ENCODE data around the gene CDC42BPB.

The CDC42BPB gene

DNA sequence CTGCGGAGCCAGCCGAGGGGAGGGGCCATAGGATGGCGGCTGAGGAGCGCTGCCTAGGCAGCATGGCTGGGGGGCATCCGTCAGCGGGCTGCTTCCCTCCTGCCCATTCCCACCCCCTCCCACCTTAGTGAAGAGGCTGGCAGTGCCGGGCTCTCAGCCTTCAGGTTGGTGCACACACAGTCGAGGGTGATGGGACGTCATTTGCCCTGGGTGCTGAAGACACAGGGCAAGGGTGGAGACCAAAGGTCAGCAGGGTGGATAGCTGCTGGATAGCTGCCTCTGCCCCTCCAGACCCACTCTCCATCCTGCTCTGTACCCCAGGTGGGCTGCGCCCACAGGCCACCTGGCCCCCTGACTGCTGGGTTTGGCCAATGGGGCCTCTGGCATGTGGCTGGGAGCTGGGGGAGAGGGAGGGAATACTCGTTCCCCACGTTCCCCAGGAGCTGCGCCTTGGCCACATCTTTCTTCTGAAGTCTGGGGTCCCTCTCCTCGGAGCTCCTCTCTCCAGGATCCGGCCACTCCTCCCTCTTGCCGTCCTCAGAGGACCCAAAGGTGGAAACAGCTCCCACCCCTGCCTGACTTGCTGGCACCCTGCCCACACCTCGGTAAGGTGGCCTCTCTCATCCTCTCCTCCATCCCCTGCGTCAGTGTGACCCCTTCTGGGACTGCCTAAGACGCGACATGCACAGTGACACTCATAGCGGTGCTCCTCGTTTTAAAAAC is 11.2 kb upstream of the CDC42BPB start:
- Histone ChIP-seq H3F3A (ENCODE audit: control insufficient read depth, insufficient read depth) (no peaks in the 10 kb centered on the region), H3K36me3 (ENCODE audit: control insufficient read depth, low read length) (no peaks in the 10 kb centered on the region), H3K27ac (ENCODE audit: low read depth, low read length) (no peak overlapping the region), H3K4me3 (ENCODE audit: low read length) (no peak overlapping the region), H3K79me2 (ENCODE audit: control insufficient read depth, low read length) (no peaks in the 10 kb centered on the region), H3K9me3 (ENCODE audit: control insufficient read depth, insufficient read depth, low read length) (no peaks in the 10 kb centered on the region), H3K9me2 (replicated peaks; ENCODE audit: control insufficient read depth, low read length) (no peaks in the 10 kb centered on the region), H3K27me3 (ENCODE audit: control insufficient read depth, low read length) (peaks cover 5% of the 10 kb centered on the region), H3K4me1 (ENCODE audit: control insufficient read depth, low read length) (no peaks in the 10 kb centered on the region), H3K4me2 (ENCODE audit: low read length) (no peak overlapping the region), H4K20me1 (ENCODE audit: control insufficient read depth, insufficient read depth, low read depth, low read length) (no peaks in the 10 kb centered on the region)
- TF ChIP-seq EZH2phosphoT487 (IDR thresholded peaks at IDR 0.05; ENCODE audit: borderline replicate concordance, low read length): no peak
- TF ChIP-seq, protein P1, sequence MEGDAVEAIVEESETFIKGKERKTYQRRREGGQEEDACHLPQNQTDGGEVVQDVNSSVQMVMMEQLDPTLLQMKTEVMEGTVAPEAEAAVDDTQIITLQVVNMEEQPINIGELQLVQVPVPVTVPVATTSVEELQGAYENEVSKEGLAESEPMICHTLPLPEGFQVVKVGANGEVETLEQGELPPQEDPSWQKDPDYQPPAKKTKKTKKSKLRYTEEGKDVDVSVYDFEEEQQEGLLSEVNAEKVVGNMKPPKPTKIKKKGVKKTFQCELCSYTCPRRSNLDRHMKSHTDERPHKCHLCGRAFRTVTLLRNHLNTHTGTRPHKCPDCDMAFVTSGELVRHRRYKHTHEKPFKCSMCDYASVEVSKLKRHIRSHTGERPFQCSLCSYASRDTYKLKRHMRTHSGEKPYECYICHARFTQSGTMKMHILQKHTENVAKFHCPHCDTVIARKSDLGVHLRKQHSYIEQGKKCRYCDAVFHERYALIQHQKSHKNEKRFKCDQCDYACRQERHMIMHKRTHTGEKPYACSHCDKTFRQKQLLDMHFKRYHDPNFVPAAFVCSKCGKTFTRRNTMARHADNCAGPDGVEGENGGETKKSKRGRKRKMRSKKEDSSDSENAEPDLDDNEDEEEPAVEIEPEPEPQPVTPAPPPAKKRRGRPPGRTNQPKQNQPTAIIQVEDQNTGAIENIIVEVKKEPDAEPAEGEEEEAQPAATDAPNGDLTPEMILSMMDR (IDR thresholded peaks at IDR 0.05; ENCODE audit: low read depth, low read length, poor library complexity, severe bottlenecking): no peak

DNA sequence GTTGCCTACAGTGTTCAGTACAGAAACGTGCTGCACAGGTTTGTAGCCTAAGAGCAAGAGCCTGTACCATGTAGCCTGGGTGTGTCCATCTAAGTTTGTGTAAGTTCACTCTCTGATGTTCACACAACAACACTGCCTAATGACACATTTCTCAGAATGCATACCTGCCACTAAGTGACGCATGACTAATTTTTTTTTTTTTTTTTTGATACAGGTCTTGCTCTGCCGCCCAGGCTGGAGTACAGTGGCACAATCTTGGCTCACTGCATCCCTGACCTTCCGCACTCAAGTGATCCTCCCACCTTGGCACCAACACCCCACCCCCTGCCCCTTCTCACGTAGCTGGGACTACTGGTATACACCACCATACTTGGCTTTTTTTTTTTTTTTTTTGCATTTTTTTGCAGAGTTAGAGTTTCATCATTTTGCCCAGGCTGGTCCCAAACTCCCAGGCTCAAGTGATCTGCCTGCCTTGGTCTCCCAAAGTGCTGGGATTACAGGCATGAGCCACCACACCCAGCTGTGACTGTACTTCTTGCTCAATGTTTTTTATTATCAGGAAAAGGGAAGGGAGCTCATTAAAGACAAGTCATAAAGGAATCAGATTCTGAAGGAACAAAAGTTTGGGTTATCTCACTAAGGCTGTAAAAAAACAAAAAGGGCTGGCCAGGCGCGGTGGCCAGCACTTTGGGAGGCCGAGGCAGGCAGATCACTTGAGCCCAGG is 10.0 kb upstream of the CDC42BPB start:
- TF ChIP-seq, protein P1 (IDR thresholded peaks at IDR 0.05; ENCODE audit: low read depth, low read length, poor library complexity, severe bottlenecking): no peak
- TF ChIP-seq EZH2phosphoT487 (IDR thresholded peaks at IDR 0.05; ENCODE audit: borderline replicate concordance, low read length): no peak
- peaks cover 6% of the 10 kb centered on the region for H3K27me3 ChIP-seq (ENCODE audit: control insufficient read depth, low read length)
- no peaks in the 10 kb centered on the region for H4K20me1 ChIP-seq (ENCODE audit: control insufficient read depth, insufficient read depth, low read depth, low read length)
- H3K36me3 ChIP-seq (ENCODE audit: control insufficient read depth, low read length): no peaks in the 10 kb centered on the region
- H3K4me3 ChIP-seq (ENCODE audit: low read length): no peak overlapping the region
- H3K27ac ChIP-seq (ENCODE audit: low read depth, low read length): no peak overlapping the region
- H3K4me2 ChIP-seq (ENCODE audit: low read length): no peak overlapping the region
- no peaks in the 10 kb centered on the region for H3F3A ChIP-seq (ENCODE audit: control insufficient read depth, insufficient read depth)
- H3K9me3 ChIP-seq (ENCODE audit: control insufficient read depth, insufficient read depth, low read length): no peaks in the 10 kb centered on the region
- H3K4me1 ChIP-seq (ENCODE audit: control insufficient read depth, low read length): no peaks in the 10 kb centered on the region
- H3K79me2 ChIP-seq (ENCODE audit: control insufficient read depth, low read length): no peaks in the 10 kb centered on the region
- no peaks in the 10 kb centered on the region for H3K9me2 ChIP-seq (replicated peaks; ENCODE audit: control insufficient read depth, low read length)

DNA sequence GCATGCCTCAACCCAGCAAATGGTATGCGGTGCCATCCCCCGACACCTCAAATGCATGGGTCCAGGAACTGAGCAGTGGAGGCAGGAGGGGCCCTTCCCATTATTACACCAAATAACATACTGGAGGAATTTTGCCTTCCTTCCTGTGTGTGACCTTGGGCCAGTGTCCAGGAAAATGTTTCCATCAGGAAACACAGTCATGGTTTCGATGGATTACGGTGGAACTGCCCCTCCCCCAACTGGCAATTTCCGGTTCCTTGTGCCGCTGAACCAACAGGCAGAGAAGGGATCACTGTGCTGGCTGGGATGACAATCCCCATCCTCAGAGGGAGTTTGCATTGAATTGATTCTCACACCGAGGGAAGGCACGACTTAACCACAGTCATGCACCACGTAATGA is 9.1 kb upstream of the CDC42BPB start:
- Histone ChIP-seq H4K20me1 (ENCODE audit: control insufficient read depth, insufficient read depth, low read depth, low read length) (no peaks in the 10 kb centered on the region), H3K36me3 (ENCODE audit: control insufficient read depth, low read length) (no peaks in the 10 kb centered on the region), H3K4me1 (ENCODE audit: control insufficient read depth, low read length) (no peaks in the 10 kb centered on the region), H3K9me3 (ENCODE audit: control insufficient read depth, insufficient read depth, low read length) (no peaks in the 10 kb centered on the region), H3K4me3 (ENCODE audit: low read length) (no peak overlapping the region), H3K79me2 (ENCODE audit: control insufficient read depth, low read length) (no peaks in the 10 kb centered on the region), H3F3A (ENCODE audit: control insufficient read depth, insufficient read depth) (no peaks in the 10 kb centered on the region), H3K27ac (ENCODE audit: low read depth, low read length) (no peak overlapping the region), H3K9me2 (replicated peaks; ENCODE audit: control insufficient read depth, low read length) (no peaks in the 10 kb centered on the region), H3K27me3 (ENCODE audit: control insufficient read depth, low read length) (peaks cover 16% of the 10 kb centered on the region), H3K4me2 (ENCODE audit: low read length) (no peak overlapping the region)
- TF ChIP-seq, protein P1 (IDR thresholded peaks at IDR 0.05; ENCODE audit: low read depth, low read length, poor library complexity, severe bottlenecking): no peak
- TF ChIP-seq EZH2phosphoT487 (IDR thresholded peaks at IDR 0.05; ENCODE audit: borderline replicate concordance, low read length): no peak

Data from DOHH2 (cell line).